Loucy (cell line): Measurements from ENCODE around the gene SLC35F6.

ENCODE experiments used
- H2AFZ ChIP-seq: fragments of 200-600 bp; sonication (generic); 2 replicates; pipeline ENCODE4 v1.6.0; 2016; ENCODE audit warnings: antibody characterized with exemption, mild to moderate bottlenecking, low read length, moderate library complexity
- H3F3A ChIP-seq: fragments of 200-600 bp; 2 replicates; pipeline ENCODE4 v1.6.0; 2016; ENCODE audit warnings: antibody characterized with exemption, low read depth, mild to moderate bottlenecking
- H3K27me3 ChIP-seq: fragments of 200-600 bp; sonication (generic); 2 replicates; pipeline ENCODE4 v1.6.1; 2014; ENCODE audit warnings: low read length, mild to moderate bottlenecking; ENCODE audit not compliant: insufficient read depth, poor library complexity, severe bottlenecking
- H3K36me3 ChIP-seq: fragments of 200-600 bp; sonication (generic); 2 replicates; pipeline ENCODE4 v1.6.1; 2016; ENCODE audit warnings: low read length; ENCODE audit not compliant: insufficient read depth
- H3K4me1 ChIP-seq: fragments of 200-600 bp; sonication (generic); 2 replicates; pipeline ENCODE4 v1.5.1; 2014; ENCODE audit warnings: low read length, mild to moderate bottlenecking; ENCODE audit not compliant: insufficient read depth, poor library complexity, severe bottlenecking
- H3K4me2 ChIP-seq: fragments of 200-600 bp; sonication (generic); 2 replicates; pipeline ENCODE4 v1.6.0; 2014; ENCODE audit warnings: antibody characterized with exemption, low read length, low read depth, mild to moderate bottlenecking; ENCODE audit not compliant: poor library complexity, severe bottlenecking
- H3K4me3 ChIP-seq: fragments of 200-600 bp; sonication (generic); 2 replicates; pipeline ENCODE4 v1.5.1; 2014; ENCODE audit warnings: low read length, mild to moderate bottlenecking, mixed read lengths; ENCODE audit not compliant: poor library complexity, severe bottlenecking
- H3K79me2 ChIP-seq: fragments of 200-600 bp; sonication (generic); 2 replicates; pipeline ENCODE4 v1.6.1; 2014; ENCODE audit warnings: low read length; ENCODE audit not compliant: insufficient read depth
- H3K9ac ChIP-seq: fragments of 200-600 bp; sonication (generic); 2 replicates; pipeline ENCODE4 v1.6.0; 2014; ENCODE audit warnings: mild to moderate bottlenecking, low read depth, low read length, moderate library complexity; ENCODE audit not compliant: poor library complexity, severe bottlenecking
- H3K9me2 ChIP-seq: fragments of 200-600 bp; sonication (generic); replicated peaks from 2 replicates; pipeline ENCODE4 v1.6.1; 2016; ENCODE audit warnings: low read depth, low read length, mixed read lengths
- H3K9me3 ChIP-seq: fragments of 200-600 bp; sonication (generic); 2 replicates; pipeline ENCODE4 v1.6.1; 2014; ENCODE audit warnings: mild to moderate bottlenecking, antibody characterized with exemption, low read length, low read depth; ENCODE audit not compliant: insufficient read depth
- H4K20me1 ChIP-seq: fragments of 200-600 bp; sonication (generic); 2 replicates; pipeline ENCODE4 v1.6.0; 2014; ENCODE audit warnings: antibody characterized with exemption, low read length, mild to moderate bottlenecking; ENCODE audit not compliant: insufficient read depth, poor library complexity, severe bottlenecking
- EZH2phosphoT487 ChIP-seq: fragments of 200-600 bp; IDR thresholded peaks from 2 replicates; pipeline ENCODE4 v1.6.1; 2018; ENCODE audit warnings: antibody characterized with exemption, mild to moderate bottlenecking, moderate library complexity, borderline replicate concordance
- TF ChIP-seq, protein P1 (sequence below): fragments of 200-600 bp; sonication (generic); conservative IDR thresholded peaks from 2 replicates; pipeline ENCODE4 v1.5.1; 2014; ENCODE audit warnings: mild to moderate bottlenecking, antibody characterized with exemption, low read length

Gene SLC35F6

DNA sequence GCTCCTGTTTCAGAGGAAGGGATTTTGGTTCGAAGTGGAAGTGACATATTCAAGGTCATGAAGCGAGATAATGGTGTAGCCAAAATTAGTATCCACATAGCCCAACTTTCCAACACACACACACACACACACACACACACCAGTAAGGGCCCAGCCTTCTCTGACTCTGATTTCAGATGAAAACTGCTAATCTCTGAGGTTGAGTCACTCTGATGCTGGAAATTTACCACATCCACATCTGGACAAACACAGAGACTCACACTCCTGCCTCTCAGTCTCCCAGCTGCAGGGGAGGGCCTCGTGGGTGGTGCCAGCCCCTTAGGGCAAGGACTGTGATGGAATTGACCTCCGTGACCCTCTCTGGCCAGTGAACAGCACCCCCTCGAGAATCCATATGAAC, 29.0 kb upstream of the SLC35F6 start:
- Histone ChIP-seq H3K36me3 (no peaks in the 10 kb centered on the region), H3K4me1 (no peaks in the 10 kb centered on the region), H3K27me3 (no peaks in the 10 kb centered on the region), H3K79me2 (no peaks in the 10 kb centered on the region), H3K9me3 (no peaks in the 10 kb centered on the region), H3K9ac (no peak overlapping the region), H2AFZ (no peak overlapping the region), H4K20me1 (no peaks in the 10 kb centered on the region), H3F3A (no peaks in the 10 kb centered on the region), H3K4me2 (no peak overlapping the region), H3K9me2 (no peaks in the 10 kb centered on the region), H3K4me3 (no peak overlapping the region)
- TF ChIP-seq, protein P1, sequence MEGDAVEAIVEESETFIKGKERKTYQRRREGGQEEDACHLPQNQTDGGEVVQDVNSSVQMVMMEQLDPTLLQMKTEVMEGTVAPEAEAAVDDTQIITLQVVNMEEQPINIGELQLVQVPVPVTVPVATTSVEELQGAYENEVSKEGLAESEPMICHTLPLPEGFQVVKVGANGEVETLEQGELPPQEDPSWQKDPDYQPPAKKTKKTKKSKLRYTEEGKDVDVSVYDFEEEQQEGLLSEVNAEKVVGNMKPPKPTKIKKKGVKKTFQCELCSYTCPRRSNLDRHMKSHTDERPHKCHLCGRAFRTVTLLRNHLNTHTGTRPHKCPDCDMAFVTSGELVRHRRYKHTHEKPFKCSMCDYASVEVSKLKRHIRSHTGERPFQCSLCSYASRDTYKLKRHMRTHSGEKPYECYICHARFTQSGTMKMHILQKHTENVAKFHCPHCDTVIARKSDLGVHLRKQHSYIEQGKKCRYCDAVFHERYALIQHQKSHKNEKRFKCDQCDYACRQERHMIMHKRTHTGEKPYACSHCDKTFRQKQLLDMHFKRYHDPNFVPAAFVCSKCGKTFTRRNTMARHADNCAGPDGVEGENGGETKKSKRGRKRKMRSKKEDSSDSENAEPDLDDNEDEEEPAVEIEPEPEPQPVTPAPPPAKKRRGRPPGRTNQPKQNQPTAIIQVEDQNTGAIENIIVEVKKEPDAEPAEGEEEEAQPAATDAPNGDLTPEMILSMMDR: no peak
- no peak for TF ChIP-seq EZH2phosphoT487

GRCh38 chr2:26735883-26736588, 28.0 kb upstream of the SLC35F6 start:
- H2AFZ ChIP-seq: no peak overlapping the region
- no peak for TF ChIP-seq EZH2phosphoT487
- TF ChIP-seq, protein P1: no peak
- no peaks in the 10 kb centered on the region for H3F3A ChIP-seq
- H3K9me3 ChIP-seq: no peaks in the 10 kb centered on the region
- H3K4me2 ChIP-seq: no peak overlapping the region
- no peaks in the 10 kb centered on the region for H3K79me2 ChIP-seq
- peaks cover 9% of the 10 kb centered on the region for H3K4me1 ChIP-seq
- H3K9me2 ChIP-seq: no peaks in the 10 kb centered on the region
- H3K36me3 ChIP-seq: no peaks in the 10 kb centered on the region
- H3K27me3 ChIP-seq: no peaks in the 10 kb centered on the region
- no peak overlapping the region for H3K9ac ChIP-seq
- no peaks in the 10 kb centered on the region for H4K20me1 ChIP-seq
- no peak overlapping the region for H3K4me3 ChIP-seq

DNA sequence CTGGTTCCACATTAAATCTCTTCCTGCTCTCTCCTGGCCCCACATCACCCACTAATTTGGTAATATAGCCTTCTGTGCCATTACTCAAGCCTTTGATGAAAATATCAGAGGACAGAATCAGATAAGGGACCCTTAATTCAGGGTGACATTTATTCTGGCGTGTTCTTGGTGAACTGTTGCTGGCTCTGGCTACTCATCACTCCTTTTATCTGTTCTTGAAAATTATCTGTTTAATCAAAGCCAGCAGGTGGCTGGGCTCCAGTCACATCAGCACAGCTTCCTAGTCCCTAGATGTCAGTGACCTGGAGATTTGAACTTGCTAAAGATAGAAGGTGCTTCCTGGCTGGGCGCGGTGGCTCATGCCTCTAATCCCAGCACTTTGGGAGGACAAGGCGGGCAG, 26.9 kb upstream of the SLC35F6 start:
- Histone ChIP-seq H3K4me3 (no peak overlapping the region), H3K4me1 (peaks cover 16% of the 10 kb centered on the region)
- no peak for TF ChIP-seq EZH2phosphoT487
- TF ChIP-seq, protein P1: no peak

More for the DNA sequence above, 26.9 kb upstream of the SLC35F6 start:
- H3K4me2 ChIP-seq: no peak overlapping the region
- no peaks in the 10 kb centered on the region for H3K36me3 ChIP-seq
- H3K79me2 ChIP-seq: no peaks in the 10 kb centered on the region
- H2AFZ ChIP-seq: no peak overlapping the region
- H4K20me1 ChIP-seq: no peaks in the 10 kb centered on the region
- no peaks in the 10 kb centered on the region for H3K9me3 ChIP-seq
- no peaks in the 10 kb centered on the region for H3K9me2 ChIP-seq
- no peaks in the 10 kb centered on the region for H3F3A ChIP-seq
- H3K9ac ChIP-seq: no peak overlapping the region
- no peaks in the 10 kb centered on the region for H3K27me3 ChIP-seq
